Measurements from ENCODE around the gene ARPP21.

GRCh38 chr3:35685153-35685552, 45.8 kb downstream of the ARPP21 start:
- TF ChIP-seq MAX (IDR thresholded peaks at IDR 0.05; ENCODE audit: insufficient read depth, insufficient read length) = no peak
- TF ChIP-seq POLR2A (IDR thresholded peaks at IDR 0.05; ENCODE audit: low read depth, low read length) = no peak
- TF ChIP-seq GATA2 (IDR thresholded peaks at IDR 0.05; ENCODE audit: insufficient read depth, insufficient read length, low read depth, low read length) = no peak
- TF ChIP-seq POLR2AphosphoS5 (IDR thresholded peaks at IDR 0.05; ENCODE audit: insufficient read depth, low read depth, low read length) = no peak
- no peak for TF ChIP-seq CTCF (IDR thresholded peaks at IDR 0.05; ENCODE audit: extremely low read depth in 1 of 2, insufficient read depth in 1 of 2, low read depth in 1 of 2, low read length in 2 of 2)
- no peak for TF ChIP-seq JUN (IDR thresholded peaks at IDR 0.05; ENCODE audit: borderline replicate concordance, insufficient read depth, insufficient read length, low read depth)
- no peak for TF ChIP-seq MYC (IDR thresholded peaks at IDR 0.05; ENCODE audit: low read depth, low read length)
- TF ChIP-seq EZH2 (IDR thresholded peaks at IDR 0.05; ENCODE audit: borderline replicate concordance, low read depth, low read length, severe bottlenecking) = no peak

Measured in endothelial cell of umbilical vein (primary cell).